Measurements from ENCODE around the gene KIAA1549.

The KIAA1549 gene

DNA sequence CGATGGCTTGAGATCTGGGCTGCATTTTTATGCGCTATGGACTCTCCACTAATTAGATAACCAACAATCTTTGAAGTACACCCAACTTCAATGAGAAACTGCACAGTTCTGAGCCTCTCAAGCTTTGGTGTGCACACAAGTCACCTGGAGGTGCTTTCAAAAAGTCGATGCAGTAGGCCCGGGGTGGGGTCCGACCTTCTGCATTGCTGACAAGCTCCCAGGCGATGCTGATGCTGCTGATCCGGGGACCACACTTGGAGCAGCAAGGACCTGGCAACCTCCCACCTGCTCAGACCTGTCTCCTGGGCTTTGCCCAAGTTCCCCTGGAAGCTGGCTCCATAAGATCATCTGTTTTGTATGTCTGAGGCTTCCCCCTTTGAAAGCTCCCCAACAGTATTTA lies 10.7 kb downstream of the KIAA1549 start:
- ChIA-PET CTCF (interaction anchor here (0.8 to 0.9 kb wide), 2 partner anchors 10 to 104 kb away, joined by 3 read pairs; no protein-coding TSS in a partner anchor), POLR2A (no interaction called here)
- DNase-seq (ENCODE audit: low read depth, low spot score): no peak
- TF ChIP-seq, protein P1, sequence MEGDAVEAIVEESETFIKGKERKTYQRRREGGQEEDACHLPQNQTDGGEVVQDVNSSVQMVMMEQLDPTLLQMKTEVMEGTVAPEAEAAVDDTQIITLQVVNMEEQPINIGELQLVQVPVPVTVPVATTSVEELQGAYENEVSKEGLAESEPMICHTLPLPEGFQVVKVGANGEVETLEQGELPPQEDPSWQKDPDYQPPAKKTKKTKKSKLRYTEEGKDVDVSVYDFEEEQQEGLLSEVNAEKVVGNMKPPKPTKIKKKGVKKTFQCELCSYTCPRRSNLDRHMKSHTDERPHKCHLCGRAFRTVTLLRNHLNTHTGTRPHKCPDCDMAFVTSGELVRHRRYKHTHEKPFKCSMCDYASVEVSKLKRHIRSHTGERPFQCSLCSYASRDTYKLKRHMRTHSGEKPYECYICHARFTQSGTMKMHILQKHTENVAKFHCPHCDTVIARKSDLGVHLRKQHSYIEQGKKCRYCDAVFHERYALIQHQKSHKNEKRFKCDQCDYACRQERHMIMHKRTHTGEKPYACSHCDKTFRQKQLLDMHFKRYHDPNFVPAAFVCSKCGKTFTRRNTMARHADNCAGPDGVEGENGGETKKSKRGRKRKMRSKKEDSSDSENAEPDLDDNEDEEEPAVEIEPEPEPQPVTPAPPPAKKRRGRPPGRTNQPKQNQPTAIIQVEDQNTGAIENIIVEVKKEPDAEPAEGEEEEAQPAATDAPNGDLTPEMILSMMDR (IDR thresholded peaks at IDR 0.05; ENCODE audit: insufficient read depth, low read length, missing control alignments): no peak
- no peak overlapping the region for H3K4me3 ChIP-seq (ENCODE audit: low read depth, low read length)

DNA sequence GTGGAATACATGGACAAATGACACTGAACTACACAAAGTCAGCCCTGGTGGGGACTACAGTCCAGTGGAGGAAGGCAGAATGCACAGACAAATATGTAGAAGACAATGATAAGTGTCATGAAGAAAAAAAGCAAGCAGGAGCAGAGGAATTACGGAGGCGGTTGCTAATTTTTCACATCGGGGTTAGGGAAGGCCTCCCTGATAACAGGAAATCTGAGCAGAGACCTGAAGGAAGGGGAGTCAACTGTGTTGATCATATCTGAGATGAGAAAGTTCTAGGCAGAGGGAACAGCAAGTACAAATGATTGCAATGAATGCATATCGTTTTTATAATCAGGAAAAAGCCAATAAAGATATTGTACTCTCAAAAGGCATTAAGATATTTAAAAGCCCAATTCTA lies 14.0 kb downstream of the KIAA1549 start:
- TF ChIP-seq, protein P1 (IDR thresholded peaks at IDR 0.05; ENCODE audit: insufficient read depth, low read length, missing control alignments): no peak
- no peak for DNase-seq (ENCODE audit: low read depth, low spot score)
- ChIA-PET CTCF (no interaction called here), POLR2A (interaction anchor here (0.6 kb wide), 1 partner anchor 50 kb away, joined by 3 read pairs; no protein-coding TSS in a partner anchor)
- H3K4me3 ChIP-seq (ENCODE audit: low read depth, low read length): no peak overlapping the region

DNA sequence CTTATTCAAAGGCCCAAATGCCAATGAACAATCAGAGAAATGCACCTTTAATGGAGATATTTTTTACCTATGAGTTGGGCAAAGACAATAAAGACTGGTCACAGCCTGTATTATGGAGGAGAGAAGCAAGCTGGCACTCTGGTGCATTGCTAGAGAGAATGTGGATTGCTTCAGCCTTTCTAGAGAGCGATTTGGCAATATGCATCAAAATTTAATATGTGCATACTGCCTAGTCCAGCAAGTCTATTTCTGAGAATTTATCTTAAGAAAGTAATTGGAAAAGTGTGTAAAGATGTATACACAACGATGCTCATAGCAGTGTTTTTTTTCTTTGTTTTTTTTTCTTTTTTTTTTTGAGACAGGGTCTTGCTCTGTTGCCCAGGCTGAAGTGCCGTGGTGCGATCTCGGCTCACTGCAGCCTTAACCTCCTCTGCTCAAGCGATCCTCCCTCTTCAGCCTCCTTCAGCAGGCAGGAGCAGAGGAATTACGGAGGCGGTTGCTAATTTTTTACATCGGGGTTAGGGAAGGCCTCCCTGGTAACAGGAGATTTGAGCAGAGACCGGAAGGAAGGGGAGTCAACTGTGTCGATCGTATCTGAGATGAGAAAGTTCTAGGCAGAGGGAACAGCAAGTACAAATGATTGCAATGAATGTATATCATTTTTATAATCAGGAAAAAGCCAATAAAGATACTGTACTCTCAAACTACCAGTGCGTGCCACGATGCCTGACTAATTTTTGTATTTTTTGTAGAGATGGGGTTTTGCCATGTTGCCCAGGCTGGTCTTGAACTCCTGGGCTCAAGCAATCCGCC lies 16.4 kb downstream of the KIAA1549 start:
- ChIA-PET CTCF (no interaction called here), POLR2A (no interaction called here)
- DNase-seq (ENCODE audit: low read depth, low spot score): no peak
- TF ChIP-seq, protein P1 (IDR thresholded peaks at IDR 0.05; ENCODE audit: insufficient read depth, low read length, missing control alignments): no peak
- no peak overlapping the region for H3K4me3 ChIP-seq (ENCODE audit: low read depth, low read length)

DNA sequence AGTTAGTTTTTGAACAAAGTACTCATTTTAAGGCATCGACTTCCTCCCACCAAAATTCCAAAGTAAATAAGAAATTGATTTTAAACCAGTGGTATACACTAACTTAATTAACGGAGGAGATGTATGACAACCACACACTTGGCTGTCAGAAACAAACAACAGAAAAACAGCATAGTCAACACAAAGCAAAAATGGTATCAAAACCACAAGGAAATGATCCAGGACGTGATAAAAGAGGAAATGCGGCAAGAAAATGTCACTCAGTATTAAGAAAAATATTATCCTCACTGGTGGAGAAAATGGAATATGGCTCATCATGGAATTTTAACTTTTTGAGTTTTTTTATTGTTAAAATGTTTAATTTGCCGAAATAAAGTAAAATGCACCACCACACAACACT lies 17.5 kb downstream of the KIAA1549 start:
- CTCF ChIA-PET: no interaction called here
- no peak for DNase-seq (ENCODE audit: low read depth, low spot score)
- no peak overlapping the region for H3K4me3 ChIP-seq (ENCODE audit: low read depth, low read length)
- POLR2A ChIA-PET: no interaction called here
- TF ChIP-seq, protein P1 (IDR thresholded peaks at IDR 0.05; ENCODE audit: insufficient read depth, low read length, missing control alignments): no peak

DNA sequence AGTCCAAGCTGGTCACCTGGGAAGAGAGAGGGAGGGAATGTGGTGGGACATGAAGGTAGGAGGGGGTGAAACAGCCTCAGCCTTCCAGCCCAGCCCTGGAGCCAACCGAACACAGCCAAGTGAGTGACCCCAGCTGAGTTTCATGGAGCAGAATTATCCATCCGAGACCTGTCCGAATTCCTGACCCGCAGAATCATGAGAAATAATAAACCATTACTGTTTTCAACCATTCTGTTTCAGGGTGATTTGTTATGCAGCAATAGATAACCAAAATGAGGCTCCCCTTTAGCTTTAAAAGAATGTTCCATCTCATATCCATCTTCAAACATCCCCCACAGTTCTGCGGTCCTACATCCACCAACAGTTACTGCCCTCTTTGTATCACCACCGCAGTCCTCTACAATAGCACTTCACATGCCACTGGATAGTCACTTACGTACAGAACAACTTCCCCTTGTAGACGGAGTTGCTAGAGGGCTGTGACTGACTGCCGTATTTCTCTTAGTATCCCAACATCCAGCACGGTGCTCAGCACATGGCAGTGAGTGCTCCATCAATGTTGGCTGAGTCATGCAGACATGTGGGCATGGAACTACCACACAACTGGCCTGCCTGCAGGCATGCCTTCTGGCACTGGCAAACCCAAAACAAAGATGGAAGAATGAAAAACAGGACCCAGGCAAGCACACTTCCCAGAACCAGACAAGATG lies 18.5 kb downstream of the KIAA1549 start:
- no peak overlapping the region for H3K4me3 ChIP-seq (ENCODE audit: low read depth, low read length)
- TF ChIP-seq, protein P1 (IDR thresholded peaks at IDR 0.05; ENCODE audit: insufficient read depth, low read length, missing control alignments): no peak
- ChIA-PET CTCF (interaction anchor here (1.0 kb wide), 2 partner anchors 18 to 77 kb away, joined by 4 read pairs; no protein-coding TSS in a partner anchor), POLR2A (no interaction called here)
- DNase-seq (ENCODE audit: low read depth, low spot score): no peak

GRCh38 chr7:138961159-138961558 lies 20.0 kb downstream of the KIAA1549 start:
- POLR2A ChIA-PET: no interaction called here
- no peak overlapping the region for H3K4me3 ChIP-seq (ENCODE audit: low read depth, low read length)
- CTCF ChIA-PET: no interaction called here
- DNase-seq (ENCODE audit: low read depth, low spot score): no peak
- TF ChIP-seq, protein P1 (IDR thresholded peaks at IDR 0.05; ENCODE audit: insufficient read depth, low read length, missing control alignments): no peak
